ENCODE data around the gene CDKN2C.
"Not testable (repeated sequence)": the region's sequence is repeated elsewhere in the genome, so short reads cannot be mapped to it uniquely, and the experiment has no call there.

CDKN2C gene

DNA sequence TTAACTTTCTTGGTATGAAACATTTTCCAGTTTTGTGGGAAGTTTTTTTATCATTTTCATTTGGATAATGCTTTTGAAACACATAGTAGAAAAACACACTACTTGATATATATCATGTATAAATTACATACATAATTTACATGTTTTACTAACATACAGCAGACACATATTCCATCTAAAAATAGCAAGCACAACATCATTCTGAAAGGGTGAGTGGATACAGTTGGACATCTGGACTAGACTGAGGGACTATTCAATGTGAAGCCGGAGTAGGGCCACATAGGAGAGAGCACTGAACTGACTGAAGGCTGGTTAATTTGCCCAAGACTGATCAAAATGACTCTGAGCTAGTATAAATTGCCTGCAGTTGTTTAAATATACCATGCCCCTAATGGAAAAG is 11.7 kb downstream of the CDKN2C start:
- no peak for ATAC-seq

DNA sequence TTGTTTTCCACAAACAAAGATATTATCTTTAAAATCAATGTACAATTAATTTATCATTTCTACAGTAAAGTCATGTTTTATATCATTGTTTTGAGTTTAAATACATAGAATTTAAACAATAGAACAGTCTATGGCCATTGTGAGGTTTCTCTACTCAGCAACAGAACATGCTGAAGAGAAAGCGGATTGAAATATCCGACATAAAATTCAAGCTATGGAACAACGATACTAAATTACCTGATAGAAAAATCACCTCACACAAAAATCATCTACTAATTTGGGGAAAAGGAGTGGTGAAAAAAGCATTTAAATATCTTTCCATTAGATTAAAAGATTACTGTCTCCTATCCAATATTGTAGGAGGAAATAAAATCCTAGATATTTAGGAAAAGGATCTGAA is 12.6 kb downstream of the CDKN2C start:
- no peak for ATAC-seq

DNA sequence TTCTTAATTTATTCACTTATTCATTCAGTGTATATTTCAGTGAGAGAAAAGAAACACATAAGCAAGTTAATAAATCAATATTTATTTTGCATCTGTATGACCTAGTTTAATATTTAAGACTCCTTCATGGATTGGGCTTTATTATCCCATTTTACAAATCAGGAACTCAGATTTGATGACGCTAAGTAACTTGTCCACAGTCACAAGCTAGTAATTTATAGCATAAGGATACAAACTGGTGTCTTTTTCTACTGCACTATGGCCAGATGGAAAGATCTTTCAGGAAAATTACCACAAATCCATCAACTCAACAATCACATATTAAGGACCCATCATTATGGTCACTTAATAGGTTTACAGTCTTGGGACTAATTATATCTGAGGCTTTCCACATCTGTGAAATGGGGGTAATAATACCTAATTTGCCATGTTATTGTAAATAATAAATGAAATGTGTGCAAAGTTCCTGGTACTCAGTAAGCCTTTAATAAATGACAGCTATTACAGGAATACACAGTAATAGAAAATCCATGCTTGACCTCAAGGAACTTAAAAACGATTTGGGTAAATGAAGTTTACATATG is 13.3 kb downstream of the CDKN2C start:
- no peak for ATAC-seq

DNA sequence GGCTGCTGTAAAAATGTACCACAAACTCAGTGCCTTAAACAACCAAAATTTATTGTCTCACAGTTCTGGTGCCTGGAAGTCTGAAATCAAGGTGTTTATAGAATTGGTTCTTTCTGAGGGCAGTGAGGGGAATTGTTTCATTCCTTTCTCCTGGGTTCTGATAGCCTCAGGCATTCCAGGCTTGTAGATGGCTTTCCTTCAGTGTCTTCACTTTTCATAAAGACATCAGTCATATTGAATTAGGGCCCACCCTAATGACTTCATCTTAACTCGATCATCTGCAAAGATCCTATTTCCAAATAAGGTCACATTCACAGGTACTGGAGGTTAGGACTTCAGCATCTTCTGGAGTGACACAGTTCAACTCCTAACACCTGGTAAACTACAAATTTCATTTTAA is 15.0 kb downstream of the CDKN2C start:
- ATAC-seq: no peak

DNA sequence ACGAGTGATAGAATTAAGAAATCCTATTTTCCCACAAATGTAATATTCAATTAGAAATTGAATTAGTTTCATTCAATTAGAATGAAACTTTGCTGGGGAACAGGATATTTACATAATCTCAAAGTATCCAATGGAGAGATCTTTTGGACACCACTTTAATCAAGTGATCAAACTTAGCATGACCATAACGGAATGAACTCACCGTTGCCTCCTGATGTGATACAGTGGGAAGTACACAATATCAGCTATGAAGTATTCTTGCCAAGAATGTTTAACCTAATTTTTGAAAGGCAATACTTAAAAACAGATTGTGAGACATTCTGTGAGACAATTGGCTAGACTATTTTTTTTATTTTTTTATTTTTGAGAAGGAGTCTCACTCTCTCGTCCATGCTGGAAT is 16.6 kb downstream of the CDKN2C start:
- ATAC-seq: no peak

DNA sequence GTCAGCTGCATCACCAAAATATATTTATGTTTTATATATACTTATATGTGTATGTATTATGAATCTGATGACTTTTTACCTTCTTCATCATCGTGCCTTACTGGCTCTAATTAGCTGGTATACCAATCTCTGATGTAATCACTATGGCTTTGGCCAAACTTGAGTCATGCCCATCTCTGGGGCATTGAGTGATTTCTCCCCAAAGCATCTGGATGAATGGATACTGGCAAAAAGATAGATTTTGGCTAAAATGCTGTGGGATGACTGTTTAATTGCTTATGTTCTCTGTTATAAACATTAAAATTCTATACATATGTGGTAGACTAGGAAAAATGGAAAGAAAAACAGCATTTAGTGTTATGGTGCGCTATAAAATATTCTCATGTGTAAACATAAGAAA is 19.6 kb downstream of the CDKN2C start:
- ATAC-seq: no peak

DNA sequence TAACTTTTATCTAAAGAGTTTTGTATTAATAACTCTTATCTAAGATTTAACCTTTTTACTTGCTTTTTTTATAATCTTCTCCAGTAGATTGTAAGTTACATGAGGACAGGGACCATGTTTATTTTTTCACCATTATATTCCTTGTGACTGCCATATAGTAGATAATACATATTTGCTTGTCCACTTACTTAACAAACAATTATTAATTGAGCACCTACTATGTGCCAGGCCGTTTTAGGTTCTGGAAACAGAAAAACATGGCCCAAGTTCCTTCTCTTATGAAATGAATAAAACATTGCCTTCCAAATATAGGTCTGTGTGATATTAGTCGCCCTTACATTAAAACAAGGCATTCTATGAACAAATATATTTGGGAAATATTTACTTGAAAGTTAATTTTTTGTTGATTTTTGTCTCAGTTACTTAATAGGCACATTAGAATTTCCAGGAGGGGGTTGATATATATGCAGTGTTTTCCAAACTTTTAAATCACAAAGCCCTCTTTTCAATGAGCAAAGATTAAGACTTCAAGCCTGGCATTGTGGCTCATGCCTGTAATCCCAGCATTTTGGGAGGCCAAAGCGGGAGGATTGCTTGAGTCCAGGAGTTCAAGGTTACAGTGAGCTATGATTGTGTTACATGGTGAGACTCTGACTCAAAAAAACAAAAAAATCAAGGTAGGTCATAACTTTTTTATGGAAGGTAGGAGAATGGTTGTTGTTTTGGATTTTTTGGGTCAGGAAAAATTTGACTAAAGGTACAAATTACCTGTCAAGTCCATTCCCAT is 22.7 kb downstream of the CDKN2C start:
- no peak for ATAC-seq

DNA sequence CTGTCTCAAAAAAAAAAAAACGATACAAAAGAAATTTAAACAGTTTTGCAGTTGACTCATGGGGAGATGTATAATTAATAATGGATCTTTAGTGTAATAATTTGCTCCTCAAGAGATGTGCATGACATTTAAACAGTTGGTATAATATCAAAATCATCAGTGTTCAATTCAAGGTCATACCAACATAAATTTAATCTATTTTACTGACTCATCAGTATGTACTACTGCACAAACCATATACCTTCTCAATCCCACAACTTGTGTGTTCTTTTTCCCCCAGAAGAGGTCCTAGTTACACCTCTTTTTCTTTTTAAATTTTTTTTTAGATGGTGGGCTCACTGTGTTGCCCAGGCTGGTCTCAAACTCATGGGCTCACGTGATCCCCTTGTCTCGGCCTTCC is 23.6 kb downstream of the CDKN2C start:
- ATAC-seq: no peak

DNA sequence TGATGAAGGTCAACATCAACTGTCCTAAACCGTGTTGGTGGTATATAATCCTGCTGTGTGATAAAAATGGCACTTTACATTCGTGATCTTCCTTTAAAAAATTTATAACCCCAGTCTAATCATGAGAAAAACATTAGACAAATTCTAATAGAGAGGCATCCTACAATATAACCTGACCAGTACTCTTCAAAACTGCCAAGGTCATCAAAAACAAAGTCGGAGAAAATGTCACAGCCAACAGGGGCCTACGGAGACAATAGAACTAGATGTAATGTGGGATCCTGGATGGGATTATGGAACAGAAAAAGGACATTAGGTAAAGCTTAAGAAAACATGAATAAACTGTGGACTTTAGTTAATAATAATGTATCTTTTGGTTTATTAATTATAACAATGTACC is 25.0 kb downstream of the CDKN2C start:
- no peak for ATAC-seq

DNA sequence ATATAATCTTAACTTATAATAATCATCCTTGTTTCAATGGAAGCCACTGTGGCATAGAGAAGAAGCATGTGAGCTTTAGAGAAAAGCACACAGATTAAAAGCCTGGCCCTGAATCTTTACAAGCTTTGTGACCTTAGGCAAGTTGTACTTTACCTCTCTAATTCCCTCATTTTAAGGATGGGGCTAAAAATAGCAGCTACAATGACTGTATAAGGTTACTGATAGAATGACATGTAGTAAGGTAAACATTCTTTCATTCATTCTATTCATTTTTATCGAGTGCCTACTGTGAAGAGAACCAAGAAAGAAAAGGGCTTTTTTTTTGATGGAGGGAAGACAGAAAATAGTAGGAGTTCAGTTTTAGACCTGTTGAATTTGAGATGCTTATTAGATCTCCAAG is 25.6 kb downstream of the CDKN2C start:
- ATAC-seq: no peak

DNA sequence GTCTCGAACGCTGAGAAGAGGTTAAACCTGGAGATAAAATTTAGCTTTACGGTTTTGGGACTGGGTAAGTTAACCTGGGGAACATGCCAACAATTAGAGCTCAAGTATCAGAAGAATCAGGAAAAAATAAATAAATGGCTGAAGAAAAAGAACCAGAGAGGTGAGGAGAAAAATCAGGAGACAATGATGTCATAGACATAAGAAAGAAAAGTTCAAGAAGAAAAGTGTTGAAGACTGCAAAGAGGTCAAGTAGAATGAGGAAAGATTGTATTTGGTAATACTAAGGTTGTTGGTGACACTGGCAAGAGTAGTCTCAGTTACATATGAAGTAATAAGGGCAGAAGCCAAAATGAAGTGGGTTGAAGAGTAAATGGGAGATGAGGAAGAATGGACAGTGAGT is 26.0 kb downstream of the CDKN2C start:
- ATAC-seq: no peak

DNA sequence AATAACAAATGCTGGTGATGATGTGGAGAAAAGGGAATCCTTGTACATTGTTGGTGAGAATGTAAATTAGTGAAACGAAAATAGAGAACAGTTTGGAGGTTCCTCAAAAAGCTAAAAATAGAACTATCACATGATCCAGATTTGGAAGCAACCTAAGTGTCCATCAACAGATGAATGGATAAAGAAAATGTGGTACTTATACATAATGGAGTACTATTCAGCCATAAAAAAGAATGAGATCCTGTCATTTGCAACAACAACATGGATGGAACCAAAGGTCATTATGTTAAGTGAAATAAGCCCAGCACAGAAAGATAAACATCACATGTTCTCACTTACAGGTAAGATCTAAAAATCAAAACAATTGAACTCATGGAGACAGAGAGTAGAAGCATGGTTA is 29.3 kb downstream of the CDKN2C start:
- not testable (repeated sequence) for ATAC-seq

DNA sequence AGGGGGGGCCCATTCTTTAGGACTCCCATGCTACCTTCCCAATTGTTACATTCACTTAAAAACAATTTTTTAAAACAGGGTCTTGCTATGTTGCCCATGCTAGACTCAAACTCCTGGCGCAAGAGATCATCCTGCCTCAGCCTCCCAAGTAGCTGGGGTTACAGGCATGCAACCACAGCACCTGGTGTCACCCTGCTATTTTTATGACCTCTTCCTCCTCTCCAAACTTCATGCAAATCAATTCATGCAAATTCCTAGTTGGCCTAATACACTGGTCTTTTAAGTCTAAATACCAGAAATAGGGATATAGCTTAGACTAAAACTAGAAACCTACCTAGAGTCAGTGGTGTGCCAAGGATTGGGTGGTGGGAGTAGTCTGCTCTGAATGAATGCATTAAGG is 30.1 kb downstream of the CDKN2C start:
- no peak for ATAC-seq

DNA sequence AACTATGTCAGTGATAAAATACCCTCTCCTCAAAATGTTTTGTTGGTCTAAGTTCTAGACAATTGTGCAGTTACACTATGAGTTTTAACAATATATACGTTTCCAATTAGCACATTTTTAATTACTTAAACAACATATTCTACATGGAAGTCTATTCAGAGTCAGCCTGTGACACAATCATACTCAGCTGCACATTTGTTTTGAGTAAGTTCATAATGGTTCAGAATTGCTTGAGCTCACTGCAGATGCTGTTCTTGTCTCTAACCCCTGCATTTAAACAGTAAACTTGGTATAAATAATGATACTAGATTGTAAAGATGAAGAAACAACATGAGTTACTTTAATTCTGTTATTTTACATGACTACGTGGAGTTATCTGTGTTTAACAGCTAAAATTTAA is 30.6 kb downstream of the CDKN2C start:
- no peak for ATAC-seq

DNA sequence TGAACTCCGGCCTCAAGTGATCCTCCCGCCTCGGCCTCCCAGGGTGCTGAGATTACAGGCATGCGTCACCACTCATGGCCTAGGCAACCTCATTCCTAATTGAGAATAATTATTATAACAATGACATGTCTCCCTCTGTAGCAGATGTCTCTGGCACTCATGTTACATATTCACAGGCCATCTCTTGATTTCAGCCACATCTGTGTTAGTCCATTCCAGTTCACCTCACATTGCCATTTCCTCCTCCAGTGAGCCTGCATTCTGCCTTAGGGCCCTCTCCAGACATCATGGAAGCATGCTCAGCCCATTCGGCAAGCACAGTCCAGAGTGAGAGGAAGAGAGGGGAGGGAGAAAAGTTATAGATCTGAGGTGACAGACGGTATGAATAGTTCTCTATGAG is 32.5 kb downstream of the CDKN2C start:
- ATAC-seq: no peak

DNA sequence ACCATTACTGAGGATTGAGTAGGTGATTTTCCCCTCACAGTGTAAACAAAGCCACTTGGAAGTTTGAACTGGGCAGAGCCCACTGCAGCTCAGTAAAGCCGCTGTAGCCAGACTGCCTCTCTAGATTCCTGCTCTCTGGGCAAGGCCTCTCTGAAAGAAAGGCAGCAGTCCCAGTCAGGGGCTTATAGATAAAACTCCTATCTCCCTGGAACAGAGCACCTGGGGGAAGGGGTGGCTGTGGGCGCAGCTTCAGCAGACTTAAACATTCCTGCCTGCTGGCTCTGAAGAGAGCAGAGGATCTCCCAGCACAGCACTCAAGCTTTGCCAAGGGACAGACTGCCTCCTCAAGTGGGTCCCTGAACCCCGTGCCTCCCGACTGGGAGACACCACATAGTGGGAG is 35.5 kb downstream of the CDKN2C start:
- not testable (repeated sequence) for ATAC-seq

DNA sequence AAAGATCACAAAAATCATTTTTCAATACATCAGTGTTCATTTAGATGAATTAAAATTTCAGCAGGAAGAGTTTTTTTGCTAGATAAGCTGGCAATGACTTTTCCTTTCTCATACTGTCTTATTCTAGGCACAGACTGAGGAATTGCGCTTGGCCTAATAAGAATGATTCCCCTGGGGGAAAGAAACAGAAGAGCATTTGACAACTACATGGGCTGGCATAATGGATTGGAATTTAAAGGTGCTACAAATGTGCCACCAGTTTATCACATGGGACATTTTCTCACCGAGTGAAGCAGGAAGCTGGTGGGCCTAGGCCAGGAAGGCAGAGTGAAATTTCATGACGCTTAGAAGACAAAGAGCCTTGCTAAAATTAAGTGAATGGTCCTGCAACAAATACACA is 39.3 kb downstream of the CDKN2C start:
- no peak for ATAC-seq

DNA sequence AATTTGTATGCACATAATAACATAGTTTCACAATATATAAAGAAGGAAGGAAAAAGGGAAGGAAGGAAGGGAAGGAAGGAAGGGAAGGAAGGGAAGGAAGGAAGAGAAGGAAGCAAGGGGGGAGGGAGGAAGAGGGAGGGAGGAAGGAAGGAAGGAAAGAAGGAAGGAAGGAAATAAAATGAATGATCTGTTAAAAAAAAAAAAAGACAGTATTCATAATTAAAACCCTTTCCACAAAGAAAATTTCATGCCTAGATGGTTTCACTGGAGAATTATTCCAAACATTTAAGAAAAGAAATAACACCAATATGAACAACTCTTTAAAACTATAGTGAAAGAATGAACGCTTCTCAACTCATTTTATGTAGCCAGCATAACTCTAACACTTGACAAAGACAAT is 44.8 kb downstream of the CDKN2C start:
- no peak for ATAC-seq

DNA sequence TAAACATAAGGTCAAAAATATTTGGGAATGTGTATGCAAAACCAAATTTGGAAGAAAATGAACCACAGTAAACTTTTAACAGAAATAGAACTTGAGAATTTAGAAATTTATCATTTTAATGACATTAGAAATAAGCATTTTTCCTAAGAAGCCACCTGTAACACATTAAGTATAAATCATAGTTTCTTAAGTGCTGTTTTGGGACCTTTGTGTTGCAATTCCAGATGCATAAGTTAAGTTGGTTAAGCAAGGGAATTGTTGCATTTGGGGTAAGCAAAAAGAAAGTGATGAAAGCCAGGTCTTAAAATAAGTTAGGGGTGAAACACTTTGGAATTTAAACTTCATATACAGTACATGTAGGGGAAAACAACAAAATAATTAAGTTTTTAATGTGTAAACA is 49.8 kb downstream of the CDKN2C start:
- no peak for ATAC-seq
